PC-3 (cell line): ENCODE data around the gene RAC3. TPM values are rescaled to one million over a fixed set of nuclear protein-coding genes. Genes with fewer than 3 reads are reported as not detected.

Experiments
- ATAC-seq: fragments of 200-7000 bp; cut with Tn5 transposase; 2 replicates; pipeline ENCODE4 v1.9.1; 2020; ENCODE audit warnings: mild to moderate bottlenecking, moderate library complexity
- BruUV-seq: library from RNA; stranded (reverse); fragments of 400-500 nt; replicated peaks from 2 replicates; lab custom pipeline; 2021; lab: Mats Ljungman, UMichigan
- CTCF ChIA-PET: fragments of 300-600 bp; sonication (Branson Sonifier 250); formaldehyde crosslinking; loops from one replicate; lab custom pipeline; 2022; ENCODE audit warnings: antibody characterized with exemption; lab: Charles Lee
- POLR2A ChIA-PET: fragments of 300-600 bp; sonication (Branson Sonifier 250); formaldehyde crosslinking; loops from one replicate; lab custom pipeline; 2022; ENCODE audit warnings: antibody characterized with exemption; ENCODE audit not compliant: unreplicated experiment; lab: Charles Lee
- DNase-seq: peaks from one replicate; pipeline ENCODE4 v3.0.0-alpha.2; 2015
- H2AFZ ChIP-seq: fragments of 300-600 bp; sonication (generic); 2 replicates; pipeline ENCODE4 v1.6.0; 2016; ENCODE audit warnings: antibody characterized with exemption, low read length
- H3F3A ChIP-seq: fragments of 300-600 bp; sonication (generic); one replicate; pipeline ENCODE4 v1.6.0; 2017; ENCODE audit warnings: antibody characterized with exemption, low read length, control low read depth, mild to moderate bottlenecking; ENCODE audit not compliant: unreplicated experiment
- H3K27ac ChIP-seq: fragments of 300-600 bp; sonication (generic); 2 replicates; pipeline ENCODE4 v1.5.1; 2016; ENCODE audit warnings: mild to moderate bottlenecking, low read length
- H3K27me3 ChIP-seq: fragments of 300-600 bp; sonication (generic); 2 replicates; pipeline ENCODE4 v1.6.1; 2016; ENCODE audit warnings: low read length, mixed read lengths
- H3K36me3 ChIP-seq: fragments of 300-600 bp; sonication (generic); 2 replicates; pipeline ENCODE4 v1.6.1; 2016; ENCODE audit warnings: low read depth, mixed run types, low read length, mixed read lengths
- H3K4me1 ChIP-seq: fragments of 300-600 bp; sonication (generic); 2 replicates; pipeline ENCODE4 v1.5.1; 2016; ENCODE audit warnings: low read length; ENCODE audit not compliant: insufficient read depth
- H3K4me2 ChIP-seq: fragments of 300-600 bp; sonication (generic); 2 replicates; pipeline ENCODE4 v1.6.0; 2016; ENCODE audit warnings: low read length
- H3K4me3 ChIP-seq: fragments of 300-600 bp; sonication (generic); 2 replicates; pipeline ENCODE4 v1.5.1; 2016; ENCODE audit warnings: mild to moderate bottlenecking, low read length, mixed read lengths
- H3K79me2 ChIP-seq: fragments of 300-600 bp; sonication (generic); 2 replicates; pipeline ENCODE4 v1.6.1; 2017; ENCODE audit warnings: low read length, mixed read lengths
- H3K9ac ChIP-seq: fragments of 300-600 bp; sonication (generic); 2 replicates; pipeline ENCODE4 v1.6.0; 2016; ENCODE audit warnings: mild to moderate bottlenecking, low read length
- H3K9me2 ChIP-seq: fragments of 300-600 bp; sonication (generic); replicated peaks from 2 replicates; pipeline ENCODE4 v1.6.1; 2016; ENCODE audit warnings: mixed run types, low read length, mixed read lengths
- H3K9me3 ChIP-seq: fragments of 300-600 bp; sonication (generic); 2 replicates; pipeline ENCODE4 v1.6.1; 2016; ENCODE audit warnings: low read length, mixed read lengths
- H4K20me1 ChIP-seq: fragments of 300-600 bp; sonication (generic); 2 replicates; pipeline ENCODE4 v1.6.1; 2016; ENCODE audit warnings: low read length, mixed read lengths
- CTCF ChIP-seq: fragments of 300-600 bp; sonication (generic); conservative IDR thresholded peaks from 2 replicates; pipeline ENCODE4 v1.5.1; 2017; ENCODE audit warnings: antibody characterized with exemption, low read depth, mild to moderate bottlenecking, low read length
- EZH2 ChIP-seq: fragments of 300-600 bp; sonication (generic); IDR thresholded peaks from one replicate; pipeline ENCODE4 v1.6.1; 2017; ENCODE audit warnings: antibody characterized with exemption, mild to moderate bottlenecking, low read length; ENCODE audit not compliant: unreplicated experiment
- EZH2phosphoT487 ChIP-seq: fragments of 300-600 bp; sonication (generic); IDR thresholded peaks from 2 replicates; pipeline ENCODE4 v1.6.1; 2018; ENCODE audit warnings: mild to moderate bottlenecking, antibody characterized with exemption, low read length, borderline replicate concordance
- intact Hi-C: fragments of 100-400 bp; cut with micrococcal nuclease; formaldehyde crosslinking; loops from 2 replicates; pipeline ENCODE4 v1.9.0; 2023
- total RNA-seq: library from RNA; depleted of rRNA; stranded (reverse); fragments of >200 nt; gene quantifications from 2 replicates; pipeline ENCODE4 v1.2.3, GENCODE V29; 2014

The RAC3 gene
- total RNA-seq, 1 experiment from 2014 or later = 52.2 TPM

DNA sequence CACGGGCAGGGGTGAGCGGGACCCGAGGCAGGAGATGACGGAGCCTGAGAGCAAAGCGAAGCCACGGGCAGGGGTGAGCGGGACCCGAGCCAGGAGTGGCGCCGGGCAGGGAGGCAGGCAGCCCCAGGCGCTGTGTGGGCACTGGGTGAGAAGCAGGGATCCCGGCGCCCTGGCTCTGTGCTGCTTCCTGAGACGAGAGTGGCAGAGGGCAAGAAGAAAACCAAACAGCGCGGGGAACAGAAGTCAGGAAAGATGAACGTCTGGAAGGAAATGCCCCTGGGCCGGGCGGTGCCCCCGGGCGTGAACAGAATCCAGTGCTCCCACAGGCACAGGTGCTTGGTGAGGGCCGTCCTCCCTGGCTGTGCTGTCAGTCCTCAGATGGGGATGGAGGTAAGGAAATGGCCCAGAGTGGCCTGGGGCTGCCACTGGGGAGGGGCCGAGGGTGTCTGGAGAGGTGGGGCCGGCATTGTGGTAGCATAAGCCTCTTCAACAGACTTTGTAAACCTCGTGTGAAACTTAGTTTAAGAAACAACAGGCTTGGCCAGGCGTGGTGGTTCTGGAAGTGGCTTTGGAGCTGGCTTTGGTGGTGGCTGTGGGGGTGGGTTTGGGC, 44.2 kb upstream of the RAC3 start:
- BruUV-seq = no TSS peak
- no peaks in the 10 kb centered on the region for H3K79me2 ChIP-seq
- no peaks in the 10 kb centered on the region for H4K20me1 ChIP-seq
- CTCF ChIA-PET = no interaction called here
- H3K4me3 ChIP-seq = no peak overlapping the region
- no peaks in the 10 kb centered on the region for H3K36me3 ChIP-seq
- POLR2A ChIA-PET = no interaction called here
- ATAC-seq (no peak), DNase-seq (no peak)
- H3F3A ChIP-seq = no peaks in the 10 kb centered on the region
- TF ChIP-seq EZH2phosphoT487 (no peak), EZH2 (no peak), CTCF (no peak)
- no peak overlapping the region for H3K4me2 ChIP-seq
- H3K4me1 ChIP-seq = peaks cover 13% of the 10 kb centered on the region
- H3K9me3 ChIP-seq = no peaks in the 10 kb centered on the region
- H2AFZ ChIP-seq = no peak overlapping the region
- H3K9ac ChIP-seq = no peak overlapping the region
- no peak overlapping the region for H3K27ac ChIP-seq
- H3K27me3 ChIP-seq = no peaks in the 10 kb centered on the region
- no peaks in the 10 kb centered on the region for H3K9me2 ChIP-seq
- intact Hi-C loops = no loop called here

GRCh38 chr17:81990836-81991683, 40.4 kb upstream of the RAC3 start:
- intact Hi-C loops = no loop called here
- Histone ChIP-seq H3K4me2 (peak overlapping the region; percentile 66; the same call in 1 of the 2 replicates), H3K4me1 (peaks cover 16% of the 10 kb centered on the region), H3K4me3 (no peak overlapping the region), H4K20me1 (no peaks in the 10 kb centered on the region), H3K9me3 (no peaks in the 10 kb centered on the region), H3K79me2 (no peaks in the 10 kb centered on the region), H3K27ac (no peak overlapping the region), H3K27me3 (no peaks in the 10 kb centered on the region), H2AFZ (no peak overlapping the region), H3K36me3 (no peaks in the 10 kb centered on the region), H3F3A (no peaks in the 10 kb centered on the region), H3K9ac (no peak overlapping the region), H3K9me2 (no peaks in the 10 kb centered on the region)
- DNase-seq = no peak
- POLR2A ChIA-PET = interaction anchor here (0.6 kb wide), 2 partner anchors 125 to 302 kb away, joined by 4 to 5 read pairs; no protein-coding TSS in a partner anchor
- CTCF ChIA-PET = interaction anchor here (1.3 kb wide), 1 partner anchor 31 kb away, joined by 6 read pairs; the partner anchor contains the start of gene CENPX
- TF ChIP-seq EZH2phosphoT487 (no peak), EZH2 (no peak), CTCF (no peak)
- no peak for ATAC-seq
- BruUV-seq = no TSS peak
